ENCODE results near the gene KCNQ2. TPM values are rescaled to one million over a fixed set of nuclear protein-coding genes. Genes with fewer than 3 reads are reported as not detected.

The KCNQ2 gene
- total RNA-seq, 2 donors from 2014 or later: 1.8 to 3.0 TPM

DNA sequence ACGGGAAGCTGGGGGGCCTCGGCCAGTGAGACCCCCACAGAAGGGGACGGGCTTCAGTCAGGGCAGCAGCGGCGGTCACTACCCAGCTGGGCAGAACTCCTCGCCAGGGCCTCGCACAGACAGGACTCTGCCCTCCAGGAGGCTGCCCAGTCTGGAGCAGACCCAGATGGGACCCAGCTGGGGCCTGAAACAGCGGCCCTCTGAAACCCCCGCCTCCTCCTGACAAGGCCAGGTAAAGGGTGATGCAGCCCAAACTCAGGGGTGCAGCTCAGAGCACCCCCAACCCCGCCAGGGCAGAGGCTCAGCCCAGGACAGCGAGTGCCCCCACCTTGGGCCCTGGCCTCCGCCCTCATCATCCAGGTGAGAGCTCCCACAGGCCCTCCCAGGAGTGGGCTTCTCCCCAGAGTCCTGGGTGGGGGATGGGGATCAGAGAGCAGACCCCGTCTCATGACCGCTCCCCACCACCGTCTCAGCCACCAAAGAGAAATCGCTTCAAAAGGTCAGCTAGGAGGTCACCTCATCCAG, 24.2 kb upstream of the KCNQ2 start:
- no peak overlapping the region for H3K4me3 ChIP-seq
- H3K36me3 ChIP-seq (replicated peaks in 1 of 2; ENCODE audit: insufficient read depth in 1 of 2, low read depth in 2 of 2): no peaks in the 10 kb centered on the region
- peak in 1 of 4 donors; percentile 34 for DNase-seq
- peaks cover 0 to 6% of the 10 kb centered on the region in 2 donors for H3K27me3 ChIP-seq
- peaks cover 30% of the 10 kb centered on the region for H3K4me1 ChIP-seq
- peak; percentile 10 for ATAC-seq
- TF ChIP-seq, protein P1, sequence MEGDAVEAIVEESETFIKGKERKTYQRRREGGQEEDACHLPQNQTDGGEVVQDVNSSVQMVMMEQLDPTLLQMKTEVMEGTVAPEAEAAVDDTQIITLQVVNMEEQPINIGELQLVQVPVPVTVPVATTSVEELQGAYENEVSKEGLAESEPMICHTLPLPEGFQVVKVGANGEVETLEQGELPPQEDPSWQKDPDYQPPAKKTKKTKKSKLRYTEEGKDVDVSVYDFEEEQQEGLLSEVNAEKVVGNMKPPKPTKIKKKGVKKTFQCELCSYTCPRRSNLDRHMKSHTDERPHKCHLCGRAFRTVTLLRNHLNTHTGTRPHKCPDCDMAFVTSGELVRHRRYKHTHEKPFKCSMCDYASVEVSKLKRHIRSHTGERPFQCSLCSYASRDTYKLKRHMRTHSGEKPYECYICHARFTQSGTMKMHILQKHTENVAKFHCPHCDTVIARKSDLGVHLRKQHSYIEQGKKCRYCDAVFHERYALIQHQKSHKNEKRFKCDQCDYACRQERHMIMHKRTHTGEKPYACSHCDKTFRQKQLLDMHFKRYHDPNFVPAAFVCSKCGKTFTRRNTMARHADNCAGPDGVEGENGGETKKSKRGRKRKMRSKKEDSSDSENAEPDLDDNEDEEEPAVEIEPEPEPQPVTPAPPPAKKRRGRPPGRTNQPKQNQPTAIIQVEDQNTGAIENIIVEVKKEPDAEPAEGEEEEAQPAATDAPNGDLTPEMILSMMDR (IDR thresholded peaks at IDR 0.05): no peak
- TF ChIP-seq POLR2A (IDR thresholded peaks at IDR 0.05): no peak
- no peak overlapping the region for H3K27ac ChIP-seq
- intact Hi-C loops (cut with DNase I): no loop called here
- WGBS, 2 donors: 0 to 65% methylated on average over 3 to 14 of the region's 16 CpGs
- no peaks in the 10 kb centered on the region for H3K9me3 ChIP-seq

DNA sequence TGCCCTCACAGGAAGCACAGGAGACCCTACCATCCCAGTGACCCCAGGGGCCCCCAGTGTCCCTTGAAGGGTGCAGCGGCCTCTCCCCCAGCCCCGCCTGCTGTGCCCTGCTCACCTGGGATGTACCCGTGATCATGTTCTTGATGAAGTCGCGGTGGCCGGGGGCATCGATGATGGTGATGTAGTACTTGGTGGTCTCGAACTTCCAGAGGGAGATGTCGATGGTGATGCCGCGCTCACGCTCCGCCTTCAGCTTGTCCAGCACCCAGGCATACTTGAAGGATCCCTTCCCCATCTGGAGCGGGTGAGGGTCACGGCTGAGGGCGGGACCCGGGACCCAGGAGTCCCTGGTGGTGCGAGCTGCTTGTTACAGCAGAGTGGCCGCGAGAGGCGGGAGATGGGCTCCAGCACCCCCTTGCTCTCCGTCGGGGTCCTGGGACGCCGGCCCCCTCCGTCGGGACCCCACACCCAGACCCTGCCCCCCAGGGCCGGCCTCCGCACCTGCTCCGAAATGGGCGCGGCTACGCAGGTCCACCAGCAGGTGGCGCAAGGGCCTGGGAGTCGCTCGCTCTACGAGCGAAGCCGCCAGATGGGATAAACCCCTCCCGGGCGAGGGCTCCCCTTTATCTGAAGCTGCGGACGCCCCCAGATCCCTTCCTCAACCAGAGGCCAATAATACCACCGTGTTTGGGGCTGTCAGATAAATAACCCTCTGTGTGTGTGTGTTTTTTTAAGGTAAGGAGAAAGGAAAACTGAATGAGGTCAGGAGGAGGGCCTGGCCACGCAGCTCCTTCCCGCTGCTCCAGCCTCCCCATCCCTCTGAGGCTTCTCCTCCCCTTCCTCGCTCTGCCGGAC, 23.5 kb upstream of the KCNQ2 start:
- intact Hi-C loops (cut with DNase I): no loop called here
- peak; percentile 64 for ATAC-seq
- no peaks in the 10 kb centered on the region for H3K9me3 ChIP-seq
- peaks cover 0 to 6% of the 10 kb centered on the region in 2 donors for H3K27me3 ChIP-seq
- DNase-seq: peak; percentile 61 to 75 (median 72)
- no peaks in the 10 kb centered on the region for H3K36me3 ChIP-seq (replicated peaks in 1 of 2; ENCODE audit: insufficient read depth in 1 of 2, low read depth in 2 of 2)
- peak in 1 of 3 donors; percentile 2 for TF ChIP-seq POLR2A (IDR thresholded peaks at IDR 0.05)
- TF ChIP-seq, protein P1 (IDR thresholded peaks at IDR 0.05): peak; percentile 77 to 96 (median 84)
- H3K4me1 ChIP-seq: peaks cover 30% of the 10 kb centered on the region
- H3K4me3 ChIP-seq: no peak overlapping the region
- no peak overlapping the region for H3K27ac ChIP-seq
- 3 to 14% methylated on average over 6 to 45 of the region's 48 CpGs for WGBS, 2 donors

DNA sequence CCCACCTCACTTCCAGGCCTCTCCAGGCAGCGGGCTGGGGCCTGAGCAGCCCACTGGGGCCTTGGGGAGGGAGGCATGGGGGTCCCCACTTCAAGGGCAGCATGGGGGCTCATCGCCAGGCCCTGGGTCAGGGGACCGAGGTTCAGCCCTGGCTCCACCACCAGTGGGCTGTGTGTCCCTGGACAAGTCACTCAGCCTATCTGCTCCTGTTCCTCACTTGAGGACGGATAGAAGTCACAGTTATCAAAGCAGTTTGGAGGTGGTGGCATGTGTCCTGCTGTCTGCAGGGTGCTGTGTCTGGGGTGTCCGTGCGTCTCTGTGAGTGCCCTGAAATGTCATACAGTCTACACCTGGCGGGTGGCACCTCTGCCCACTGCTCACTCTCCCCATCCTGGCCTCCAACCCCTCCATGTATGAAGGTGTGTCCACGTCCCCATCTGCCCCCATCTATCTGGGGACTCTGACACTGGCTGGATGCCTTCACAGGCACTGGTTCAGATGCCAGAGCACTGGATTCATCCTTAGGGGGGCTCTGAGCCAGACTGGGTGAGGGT, 22.8 kb upstream of the KCNQ2 start:
- Histone ChIP-seq H3K4me3 (no peak overlapping the region), H3K27me3 (peaks cover 0 to 6% of the 10 kb centered on the region in 2 donors), H3K36me3 (replicated peaks in 1 of 2; ENCODE audit: insufficient read depth in 1 of 2, low read depth in 2 of 2) (no peaks in the 10 kb centered on the region), H3K9me3 (no peaks in the 10 kb centered on the region), H3K27ac (no peak overlapping the region), H3K4me1 (peaks cover 30% of the 10 kb centered on the region)
- WGBS, 2 donors: 66 to 100% methylated on average over 1 to 8 of the region's 8 CpGs
- TF ChIP-seq, protein P1 (IDR thresholded peaks at IDR 0.05): no peak
- no peak for TF ChIP-seq POLR2A (IDR thresholded peaks at IDR 0.05)
- no peak for ATAC-seq
- DNase-seq: no peak
- intact Hi-C loops (cut with DNase I): no loop called here

DNA sequence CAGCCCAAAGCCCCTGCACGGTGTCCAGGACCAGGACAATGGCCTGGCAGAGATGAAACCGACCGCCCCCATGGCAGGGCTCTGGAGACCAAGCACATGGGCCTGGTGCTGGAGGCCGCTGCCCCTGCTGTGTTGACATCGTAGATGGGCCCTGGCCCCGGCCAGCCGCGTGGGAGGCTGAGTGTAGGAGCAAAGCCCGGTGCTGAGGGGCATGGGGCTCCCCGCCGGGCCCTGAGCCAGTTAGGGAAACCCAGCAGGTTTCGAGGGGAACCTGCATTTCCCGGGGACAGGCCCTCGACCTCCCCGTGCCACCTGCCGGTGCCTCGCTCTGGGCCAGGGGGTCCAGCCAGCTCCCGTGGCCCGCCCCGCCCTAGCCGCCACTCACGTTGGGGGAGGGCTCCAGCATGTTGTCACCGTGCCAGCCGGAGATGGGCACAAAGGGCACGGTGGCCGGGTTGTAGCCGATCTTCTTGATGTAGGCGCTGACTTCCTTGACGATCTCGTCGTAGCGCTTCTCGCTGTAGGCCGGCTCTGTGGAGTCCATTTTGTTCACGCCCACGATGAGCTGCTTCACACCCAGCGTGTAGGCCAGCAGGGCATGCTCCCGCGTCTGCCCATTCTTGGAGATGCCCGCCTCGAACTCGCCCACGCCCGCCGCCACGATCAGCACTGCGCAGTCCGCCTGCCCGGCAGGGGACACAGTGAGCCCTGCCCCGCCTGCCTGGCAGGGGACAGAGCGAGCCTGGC, 22.1 kb upstream of the KCNQ2 start:
- peaks cover 0 to 6% of the 10 kb centered on the region in 2 donors for H3K27me3 ChIP-seq
- WGBS, 2 donors: 81% methylated on average over 15 to 51 of the region's 51 CpGs
- no peak for ATAC-seq

More for the DNA sequence above, 22.1 kb upstream of the KCNQ2 start:
- H3K36me3 ChIP-seq (replicated peaks in 1 of 2; ENCODE audit: insufficient read depth in 1 of 2, low read depth in 2 of 2): no peaks in the 10 kb centered on the region
- H3K4me3 ChIP-seq: no peak overlapping the region
- H3K4me1 ChIP-seq: peaks cover 30% of the 10 kb centered on the region
- no peak for TF ChIP-seq POLR2A (IDR thresholded peaks at IDR 0.05)
- TF ChIP-seq, protein P1 (IDR thresholded peaks at IDR 0.05): no peak
- no peak overlapping the region for H3K27ac ChIP-seq
- intact Hi-C loops (cut with DNase I): no loop called here
- no peaks in the 10 kb centered on the region for H3K9me3 ChIP-seq
- peak in 1 of 4 donors; percentile 14 for DNase-seq
